HG03025 (cell line): ENCODE results near the gene CUL1.

Experiments used
- ATAC-seq: cut with Tn5 transposase; IDR thresholded peaks from one replicate; pipeline ENCODE4 v1.9.1; 2021; ENCODE audit warnings: mild to moderate bottlenecking, moderate library complexity; ENCODE audit not compliant: unreplicated experiment, low FRiP score

The CUL1 gene

GRCh38 chr7:148698397-148699023, at the start of gene CUL1:
TSS of gene CUL1 (plus strand) at chr7:148698903. CDS start at chr7:148730123, 31,220 bp downstream.
- ATAC-seq, result peak; percentile 84

GRCh38 chr7:148650232-148650858, 48.4 kb upstream of the CUL1 start:
- ATAC-seq, result no peak

GRCh38 chr7:148652773-148653172, 45.9 kb upstream of the CUL1 start:
- no peak for ATAC-seq

GRCh38 chr7:148657929-148658328, 40.8 kb upstream of the CUL1 start:
- no peak for ATAC-seq

GRCh38 chr7:148661471-148661870, 37.2 kb upstream of the CUL1 start:
- ATAC-seq, result no peak

- no peak for ATAC-seq
Measured at GRCh38 chr7:148662646-148663045, 36.1 kb upstream of the CUL1 start.

GRCh38 chr7:148664324-148664723, 34.4 kb upstream of the CUL1 start:
- ATAC-seq, result no peak

GRCh38 chr7:148665221-148665620, 33.5 kb upstream of the CUL1 start:
- ATAC-seq, result no peak

- ATAC-seq, result no peak
Measured at GRCh38 chr7:148669927-148670326, 28.8 kb upstream of the CUL1 start.

- no peak for ATAC-seq
Measured at GRCh38 chr7:148670374-148670773, 28.3 kb upstream of the CUL1 start.

GRCh38 chr7:148670807-148671206, 27.9 kb upstream of the CUL1 start:
- ATAC-seq, result no peak

GRCh38 chr7:148672041-148672440, 26.7 kb upstream of the CUL1 start:
- no peak for ATAC-seq

- no peak for ATAC-seq
Measured at GRCh38 chr7:148674689-148675088, 24.0 kb upstream of the CUL1 start.

- ATAC-seq, result no peak
Measured at GRCh38 chr7:148676291-148676690, 22.4 kb upstream of the CUL1 start.

GRCh38 chr7:148681821-148682220, 16.9 kb upstream of the CUL1 start:
- no peak for ATAC-seq

GRCh38 chr7:148684289-148684830, 14.3 kb upstream of the CUL1 start:
- no peak for ATAC-seq

GRCh38 chr7:148686312-148686937, 12.3 kb upstream of the CUL1 start:
- ATAC-seq, result no peak

- no peak for ATAC-seq
Measured at GRCh38 chr7:148687555-148687954, 11.1 kb upstream of the CUL1 start.

- ATAC-seq, result no peak
Measured at GRCh38 chr7:148688526-148688925, 10.2 kb upstream of the CUL1 start.

- no peak for ATAC-seq
Measured at GRCh38 chr7:148693651-148694050, 5.1 kb upstream of the CUL1 start.

- no peak for ATAC-seq
Measured at GRCh38 chr7:148694631-148695030, 4.1 kb upstream of the CUL1 start.

- ATAC-seq, result no peak
Measured at GRCh38 chr7:148695953-148696352, 2.8 kb upstream of the CUL1 start.
